HL-60/S4 treated with phorbol 12-myristate 13-acetate at 8.2 ng/mL for 4 days and 3 days (cell line): ENCODE results near the gene HNRNPA1.
"Not testable (repeated sequence)": the region's sequence is repeated elsewhere in the genome, so short reads cannot be mapped to it uniquely, and the experiment has no call there.

Experiments
- in situ Hi-C: fragments of 300-500 bp; cut with MboI; formaldehyde crosslinking; loops from 2 replicates; pipeline ENCODE4 v1.15.0; 2022; ENCODE audit warnings: low sequenced_read_pairs

Gene HNRNPA1

GRCh38 chr12:54273981-54274380, 6.5 kb upstream of the HNRNPA1 start:
- in situ Hi-C loops, result no loop called here

GRCh38 chr12:54276368-54276767, 4.2 kb upstream of the HNRNPA1 start:
- in situ Hi-C loops, result no loop called here

GRCh38 chr12:54277823-54278276, 2.7 kb upstream of the HNRNPA1 start:
- in situ Hi-C loops, result no loop called here

GRCh38 chr12:54279227-54279631, 1.3 kb upstream of the HNRNPA1 start:
- in situ Hi-C loops, result no loop called here

- in situ Hi-C loops, result no loop called here
Observed at GRCh38 chr12:54279632-54280467, 676 bp upstream of the HNRNPA1 start, which contains the start of gene CBX5. CBX5 (minus strand) TSS chr12:54280122; CDS start chr12:54257650, 22,472 bp downstream.

GRCh38 chr12:54281261-54281638, 724 bp downstream of the HNRNPA1 start:
- in situ Hi-C loops, result not testable (repeated sequence)

GRCh38 chr12:54281694-54282093, 1.2 kb downstream of the HNRNPA1 start:
- in situ Hi-C loops, result not testable (repeated sequence)

GRCh38 chr12:54282949-54283593, 2.5 kb downstream of the HNRNPA1 start:
- in situ Hi-C loops, result no loop called here

GRCh38 chr12:54284070-54284780, 3.7 kb downstream of the HNRNPA1 start:
- in situ Hi-C loops, result not testable (repeated sequence)

GRCh38 chr12:54285150-54286041, 4.9 kb downstream of the HNRNPA1 start:
- in situ Hi-C loops, result no loop called here

GRCh38 chr12:54286042-54287030, 5.8 kb downstream of the HNRNPA1 start:
- in situ Hi-C loops, result no loop called here

- in situ Hi-C loops, result no loop called here
Observed at GRCh38 chr12:54287261-54288157, 7.0 kb downstream of the HNRNPA1 start.

GRCh38 chr12:54292083-54292930, 11.8 kb downstream of the HNRNPA1 start:
- in situ Hi-C loops, result no loop called here

GRCh38 chr12:54292931-54293241, 12.4 kb downstream of the HNRNPA1 start:
- in situ Hi-C loops, result no loop called here

- in situ Hi-C loops, result no loop called here
Observed at GRCh38 chr12:54294152-54294952, 13.8 kb downstream of the HNRNPA1 start.

- in situ Hi-C loops, result no loop called here
Observed at GRCh38 chr12:54294953-54295566, 14.5 kb downstream of the HNRNPA1 start.
